IMR-90 (cell line): ENCODE measurements around the gene UGT2B7.

ENCODE experiments used
- BHLHE40 ChIP-seq: fragments of 150-350 bp; IDR thresholded peaks from 2 replicates; pipeline ENCODE4 v1.6.1; 2016; ENCODE audit warnings: mild to moderate bottlenecking, low read depth, low read length
- CEBPB ChIP-seq: IDR thresholded peaks from 2 replicates; pipeline ENCODE4 v1.6.1; 2012; ENCODE audit warnings: low read depth, low read length, improper control_type of control experiment
- CHD1 ChIP-seq: IDR thresholded peaks from 2 replicates; pipeline ENCODE4 v1.6.1; 2012; ENCODE audit warnings: low read depth, low read length, improper control_type of control experiment
- CTCF ChIP-seq: conservative IDR thresholded peaks from 2 replicates; pipeline ENCODE4 v1.5.1; 2012; ENCODE audit warnings: mild to moderate bottlenecking, low read depth, low read length, improper control_type of control experiment
- ELK1 ChIP-seq: fragments of 150-350 bp; IDR thresholded peaks from 2 replicates; pipeline ENCODE4 v1.6.1; 2016; ENCODE audit warnings: low read depth, mild to moderate bottlenecking, low read length, moderate library complexity, borderline replicate concordance
- MAFK ChIP-seq: IDR thresholded peaks from 2 replicates; pipeline ENCODE4 v1.6.1; 2012; ENCODE audit warnings: low read depth, low read length, improper control_type of control experiment
- MAZ ChIP-seq: IDR thresholded peaks from 2 replicates; pipeline ENCODE4 v1.6.1; 2012; ENCODE audit warnings: low read depth, mild to moderate bottlenecking, low read length, improper control_type of control experiment, moderate library complexity, borderline replicate concordance
- MXI1 ChIP-seq: IDR thresholded peaks from 2 replicates; pipeline ENCODE4 v1.6.1; 2012; ENCODE audit warnings: low read depth, mild to moderate bottlenecking, low read length, moderate library complexity, borderline replicate concordance
- NFE2L2 ChIP-seq: fragments of 150-350 bp; IDR thresholded peaks from 2 replicates; pipeline ENCODE4 v1.6.1; 2016; ENCODE audit warnings: low read depth, mild to moderate bottlenecking, low read length
- POLR2A ChIP-seq: IDR thresholded peaks from 2 replicates; pipeline ENCODE4 v1.6.1; 2012; ENCODE audit warnings: mild to moderate bottlenecking, low read depth, low read length
- RAD21 ChIP-seq: IDR thresholded peaks from 2 replicates; pipeline ENCODE4 v1.6.1; 2012; ENCODE audit warnings: low read length, improper control_type of control experiment
- SMC3 ChIP-seq: fragments of 150-350 bp; IDR thresholded peaks from 2 replicates; pipeline ENCODE4 v1.6.1; 2016; ENCODE audit warnings: low read depth, mild to moderate bottlenecking, antibody characterized with exemption, low read length, moderate library complexity
- USF2 ChIP-seq: fragments of 150-350 bp; IDR thresholded peaks from 2 replicates; pipeline ENCODE4 v1.6.1; 2017; ENCODE audit warnings: mild to moderate bottlenecking, antibody characterized with exemption, low read length, low read depth

- no peak for TF ChIP-seq MXI1
- no peak for TF ChIP-seq POLR2A
- TF ChIP-seq CTCF, result no peak
- TF ChIP-seq SMC3, result no peak
- TF ChIP-seq USF2, result no peak
- no peak for TF ChIP-seq BHLHE40
- no peak for TF ChIP-seq ELK1
- no peak for TF ChIP-seq CEBPB
- no peak for TF ChIP-seq NFE2L2
- no peak for TF ChIP-seq MAZ
- no peak for TF ChIP-seq MAFK
- no peak for TF ChIP-seq RAD21
- TF ChIP-seq CHD1, result no peak
These were observed 17.4 kb upstream of the UGT2B7 start for GRCh38 chr4:69078852-69079251.
